H9 (cell line): Measurements from ENCODE around the gene ISG15. TPM values are rescaled to one million over a fixed set of nuclear protein-coding genes. Genes with fewer than 3 reads are reported as not detected.

Source experiments
- DNase-seq: peaks from one replicate; pipeline ENCODE4 v3.0.0-alpha.2; 2017
- H2AFZ ChIP-seq: one replicate; pipeline ENCODE4 v1.6.1; 2013; ENCODE audit warnings: mild to moderate bottlenecking, low read length, control low read depth, moderate library complexity
- H2AK5ac ChIP-seq: 2 replicates; pipeline ENCODE4 v1.6.1; 2013; ENCODE audit warnings: low read length, control low read depth, mixed read lengths; ENCODE audit not compliant: insufficient read length
- H2BK120ac ChIP-seq: one replicate; pipeline ENCODE4 v1.6.1; 2013; ENCODE audit warnings: low read depth, mild to moderate bottlenecking, low read length, control low read depth, inconsistent platforms; ENCODE audit not compliant: poor library complexity, severe bottlenecking
- H2BK12ac ChIP-seq: 2 replicates; pipeline ENCODE4 v1.6.1; 2013; ENCODE audit warnings: low read length, control low read depth, mixed read lengths, low read depth; ENCODE audit not compliant: insufficient read length
- H2BK15ac ChIP-seq: 2 replicates; pipeline ENCODE4 v1.6.1; 2013; ENCODE audit warnings: low read depth, low read length, control low read depth
- H2BK20ac ChIP-seq: one replicate; pipeline ENCODE4 v1.6.1; 2013; ENCODE audit warnings: low read depth, mild to moderate bottlenecking, low read length, control low read depth, inconsistent platforms; ENCODE audit not compliant: poor library complexity, severe bottlenecking
- H2BK5ac ChIP-seq: 2 replicates; pipeline ENCODE4 v1.6.1; 2013; ENCODE audit warnings: low read length, control low read depth, mixed read lengths; ENCODE audit not compliant: insufficient read length
- H3K14ac ChIP-seq: 2 replicates; pipeline ENCODE4 v1.6.1; 2013; ENCODE audit warnings: low read length, control low read depth; ENCODE audit not compliant: insufficient read depth
- H3K18ac ChIP-seq: 2 replicates; pipeline ENCODE4 v1.6.1; 2013; ENCODE audit warnings: low read depth, mild to moderate bottlenecking, mixed read lengths, low read length, control low read depth; ENCODE audit not compliant: insufficient read length
- H3K23ac ChIP-seq: 2 replicates; pipeline ENCODE4 v1.6.1; 2013; ENCODE audit warnings: low read length, control low read depth, mixed read lengths, low read depth; ENCODE audit not compliant: insufficient read length
- H3K23me2 ChIP-seq: 2 replicates; pipeline ENCODE4 v1.6.1; 2013; ENCODE audit warnings: low read depth, mild to moderate bottlenecking, mixed read lengths, low read length, control low read depth; ENCODE audit not compliant: insufficient read length, poor library complexity, severe bottlenecking
- H3K27ac ChIP-seq: 2 replicates; pipeline ENCODE4 v1.5.1; 2013; ENCODE audit warnings: low read length, control low read depth, mixed read lengths, low read depth; ENCODE audit not compliant: insufficient read length
- H3K27me3 ChIP-seq: 2 replicates; pipeline ENCODE4 v1.6.1; 2013; ENCODE audit warnings: low read length, control low read depth, inconsistent platforms; ENCODE audit not compliant: insufficient read depth
- H3K4ac ChIP-seq: 2 replicates; pipeline ENCODE4 v1.6.1; 2013; ENCODE audit warnings: low read depth, mild to moderate bottlenecking, control low read depth, inconsistent platforms, low read length, moderate library complexity
- H3K4me1 ChIP-seq: 2 replicates; pipeline ENCODE4 v1.6.1; 2013; ENCODE audit warnings: low read length, control low read depth, inconsistent platforms; ENCODE audit not compliant: insufficient read depth
- H3K4me2 ChIP-seq: 2 replicates; pipeline ENCODE4 v1.6.1; 2013; ENCODE audit warnings: low read length, control low read depth, mixed read lengths; ENCODE audit not compliant: insufficient read length, insufficient read depth
- H3K56ac ChIP-seq: 2 replicates; pipeline ENCODE4 v1.6.1; 2013; ENCODE audit warnings: low read depth, mild to moderate bottlenecking, mixed read lengths, low read length, control low read depth; ENCODE audit not compliant: insufficient read length
- H3K79me1 ChIP-seq: 2 replicates; pipeline ENCODE4 v1.6.1; 2013; ENCODE audit warnings: low read depth, mild to moderate bottlenecking, moderate library complexity, low read length, control low read depth, inconsistent platforms; ENCODE audit not compliant: insufficient read depth, poor library complexity, severe bottlenecking
- H3K79me2 ChIP-seq: 2 replicates; pipeline ENCODE4 v1.6.1; 2013; ENCODE audit warnings: low read length, control low read depth, inconsistent platforms; ENCODE audit not compliant: insufficient read depth
- H3K9ac ChIP-seq: 2 replicates; pipeline ENCODE4 v1.6.1; 2013; ENCODE audit warnings: low read length, control low read depth, mixed read lengths; ENCODE audit not compliant: insufficient read length; ENCODE audit errors: extremely low read depth
- H3K9me3 ChIP-seq: one replicate; pipeline ENCODE4 v1.6.1; 2013; ENCODE audit warnings: low read depth, low read length, inconsistent platforms; ENCODE audit not compliant: control insufficient read depth
- H3T11ph ChIP-seq: one replicate; pipeline ENCODE4 v1.6.1; 2013; ENCODE audit warnings: mild to moderate bottlenecking, low read length, control low read depth, inconsistent platforms
- H4K20me1 ChIP-seq: one replicate; pipeline ENCODE4 v1.6.1; 2013; ENCODE audit not compliant: control insufficient read depth, insufficient read length, insufficient read depth
- H4K5ac ChIP-seq: 2 replicates; pipeline ENCODE4 v1.6.1; 2013; ENCODE audit warnings: low read depth, mild to moderate bottlenecking, mixed read lengths, low read length, control low read depth; ENCODE audit not compliant: insufficient read length
- H4K8ac ChIP-seq: replicated peaks from 2 replicates; pipeline ENCODE4 v1.6.1; 2013; ENCODE audit warnings: low read length, control low read depth, mixed read lengths, low read depth; ENCODE audit not compliant: insufficient read length
- H4K91ac ChIP-seq: 2 replicates; pipeline ENCODE4 v1.6.1; 2013; ENCODE audit warnings: low read depth, mild to moderate bottlenecking, moderate library complexity, mixed read lengths, low read length, control low read depth; ENCODE audit not compliant: insufficient read length
- H3K27ac Mint-ChIP-seq, 3 experiments: 2 replicates in 2 of 3; 3 replicates in 1 of 3; pipeline ENCODE4 v1.8.0; 2020 to 2021; ENCODE audit warnings: mixed read lengths in 3 of 3, mild to moderate bottlenecking in 1 of 3, moderate library complexity in 1 of 3
- H3K27me3 Mint-ChIP-seq: 2 replicates; pipeline ENCODE4 v1.8.0; 2021; ENCODE audit warnings: low read depth, mild to moderate bottlenecking, moderate library complexity, mixed read lengths
- H3K36me3 Mint-ChIP-seq, 3 experiments: 2 replicates in 2 of 3; 3 replicates in 1 of 3; pipeline ENCODE4 v1.8.0; 2020 to 2021; ENCODE audit warnings: low read depth in 3 of 3, mixed read lengths in 3 of 3; ENCODE audit not compliant: insufficient read depth in 1 of 3
- H3K4me1 Mint-ChIP-seq, 2 experiments: 2 replicates each; pipeline ENCODE4 v1.8.0; 2020; ENCODE audit warnings: mixed read lengths in 2 of 2
- H3K4me3 Mint-ChIP-seq, 2 experiments: 2 replicates in 1 of 2; 3 replicates in 1 of 2; pipeline ENCODE4 v1.8.0; 2020 to 2021; ENCODE audit warnings: mild to moderate bottlenecking in 2 of 2, mixed read lengths in 2 of 2, moderate library complexity in 1 of 2
- H3K9me3 Mint-ChIP-seq, 2 experiments: 2 replicates in 1 of 2; 3 replicates in 1 of 2; pipeline ENCODE4 v1.8.0; 2020; ENCODE audit warnings: mild to moderate bottlenecking in 2 of 2, mixed read lengths in 2 of 2, moderate library complexity in 1 of 2
- WGBS: extraction: QIAGEN DNeasy Blood & Tissue Kit; methylation state at CpG from one replicate; pipeline ENCODE4 v1.1.7; 2013; ENCODE audit warnings: missing lambda C conversion rate, low lambda C conversion rate, mixed read lengths; ENCODE audit not compliant: insufficient read length; ENCODE audit errors: extremely low coverage; 5-methylcytosine and 5-hydroxymethylcytosine counted together
- total RNA-seq: library from RNA; stranded (reverse); gene quantifications from 2 replicates; pipeline ENCODE4 v1.2.1, GENCODE V29; 2021
- TF ChIP-seq, protein P1 (sequence below): fragments of 200-600 bp; sonication (generic); conservative IDR thresholded peaks from 3 replicates; pipeline ENCODE4 v1.8.0; 2021; ENCODE audit warnings: antibody characterized with exemption, mild to moderate bottlenecking

Gene ISG15
- total RNA-seq, 1 experiment from 2014 or later: 39.7 TPM

DNA sequence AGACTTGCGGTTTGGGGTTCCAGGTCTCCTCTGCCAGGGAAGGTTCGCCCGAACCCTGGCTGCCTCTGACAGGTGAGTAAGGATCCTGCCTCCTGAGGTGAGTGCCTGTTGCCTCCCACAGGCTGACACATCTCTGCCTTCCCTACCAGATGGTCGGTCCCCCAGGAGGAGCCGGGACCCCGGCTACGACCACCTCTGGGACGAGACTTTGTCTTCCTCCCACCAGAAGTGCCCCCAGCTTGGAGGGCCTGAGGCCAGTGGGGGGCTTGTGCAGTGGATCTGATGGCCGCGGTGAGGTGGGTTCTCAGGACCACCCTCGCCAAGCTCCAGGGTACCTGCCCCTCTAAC is 39.0 kb upstream of the ISG15 start:
- Mint-ChIP-seq H3K36me3 (peaks cover 0 to 6% (median 4%) of the 10 kb centered on the region in 3 experiments; a peak in 4 of 7 replicates), H3K27ac (no peak overlapping the region), H3K4me3 (no peak overlapping the region), H3K9me3 (peaks cover 5 to 9% of the 10 kb centered on the region in 2 experiments), H3K4me1 (peaks cover 5 to 11% of the 10 kb centered on the region in 2 experiments; a peak in 3 of 4 replicates), H3K27me3 (peaks cover 49% of the 10 kb centered on the region)
- no peak overlapping the region for H3K4ac ChIP-seq
- no peaks in the 10 kb centered on the region for H3K9me3 ChIP-seq
- H4K20me1 ChIP-seq: no peaks in the 10 kb centered on the region
- H2AK5ac ChIP-seq: no peak overlapping the region
- H3K56ac ChIP-seq: no peak overlapping the region
- TF ChIP-seq, protein P1, sequence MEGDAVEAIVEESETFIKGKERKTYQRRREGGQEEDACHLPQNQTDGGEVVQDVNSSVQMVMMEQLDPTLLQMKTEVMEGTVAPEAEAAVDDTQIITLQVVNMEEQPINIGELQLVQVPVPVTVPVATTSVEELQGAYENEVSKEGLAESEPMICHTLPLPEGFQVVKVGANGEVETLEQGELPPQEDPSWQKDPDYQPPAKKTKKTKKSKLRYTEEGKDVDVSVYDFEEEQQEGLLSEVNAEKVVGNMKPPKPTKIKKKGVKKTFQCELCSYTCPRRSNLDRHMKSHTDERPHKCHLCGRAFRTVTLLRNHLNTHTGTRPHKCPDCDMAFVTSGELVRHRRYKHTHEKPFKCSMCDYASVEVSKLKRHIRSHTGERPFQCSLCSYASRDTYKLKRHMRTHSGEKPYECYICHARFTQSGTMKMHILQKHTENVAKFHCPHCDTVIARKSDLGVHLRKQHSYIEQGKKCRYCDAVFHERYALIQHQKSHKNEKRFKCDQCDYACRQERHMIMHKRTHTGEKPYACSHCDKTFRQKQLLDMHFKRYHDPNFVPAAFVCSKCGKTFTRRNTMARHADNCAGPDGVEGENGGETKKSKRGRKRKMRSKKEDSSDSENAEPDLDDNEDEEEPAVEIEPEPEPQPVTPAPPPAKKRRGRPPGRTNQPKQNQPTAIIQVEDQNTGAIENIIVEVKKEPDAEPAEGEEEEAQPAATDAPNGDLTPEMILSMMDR: no peak
- H2BK12ac ChIP-seq: no peak overlapping the region
- H2AFZ ChIP-seq: no peak overlapping the region
- no peak overlapping the region for H4K5ac ChIP-seq
- H2BK15ac ChIP-seq: no peak overlapping the region
- H3K79me2 ChIP-seq: no peaks in the 10 kb centered on the region
- H2BK20ac ChIP-seq: no peak overlapping the region
- H2BK5ac ChIP-seq: no peak overlapping the region
- H3K27ac ChIP-seq: no peak overlapping the region
- H3T11ph ChIP-seq: no peak overlapping the region
- DNase-seq: no peak
- H3K23ac ChIP-seq: no peak overlapping the region
- H3K14ac ChIP-seq: no peak overlapping the region
- H3K9ac ChIP-seq: no peak overlapping the region
- no CpG with 5 or more reads among the region's 11 CpGs for WGBS
- H3K79me1 ChIP-seq: no peaks in the 10 kb centered on the region
- peaks cover 4% of the 10 kb centered on the region; the same call in 1 of the 2 replicates for H3K27me3 ChIP-seq
- H4K91ac ChIP-seq: no peak overlapping the region
- H2BK120ac ChIP-seq: no peak overlapping the region
- no peaks in the 10 kb centered on the region for H3K4me1 ChIP-seq
- H4K8ac ChIP-seq: no peak overlapping the region
- no peaks in the 10 kb centered on the region for H3K23me2 ChIP-seq
- H3K4me2 ChIP-seq: no peak overlapping the region
- no peak overlapping the region for H3K18ac ChIP-seq
